ENCODE data around the gene ZBTB7C.

ZBTB7C gene

GRCh38 chr18:48308027-48308635 lies 101.1 kb downstream of the ZBTB7C start:
- no peaks in the 10 kb centered on the region for H3K9me3 ChIP-seq
- H3K4me3 ChIP-seq (ENCODE audit: low read depth in 1 of 2, low read length in 1 of 2) = no peak overlapping the region
- no peaks in the 10 kb centered on the region for H3K36me3 ChIP-seq
- no peak overlapping the region for H3K27ac ChIP-seq
- no peaks in the 10 kb centered on the region for H3K4me1 ChIP-seq (ENCODE audit: control insufficient read depth in 1 of 2, insufficient read depth in 1 of 2, low read depth in 1 of 2, low read length in 1 of 2)
- peaks cover 14% of the 10 kb centered on the region for H3K27me3 ChIP-seq
- no peak for TF ChIP-seq CTCF (IDR thresholded peaks at IDR 0.05)

- no peak for TF ChIP-seq CTCF (IDR thresholded peaks at IDR 0.05)
- Histone ChIP-seq H3K27ac (no peak overlapping the region), H3K27me3 (peaks cover 12% of the 10 kb centered on the region), H3K4me1 (ENCODE audit: control insufficient read depth in 1 of 2, insufficient read depth in 1 of 2, low read depth in 1 of 2, low read length in 1 of 2) (no peaks in the 10 kb centered on the region), H3K36me3 (no peaks in the 10 kb centered on the region), H3K9me3 (no peaks in the 10 kb centered on the region), H3K4me3 (ENCODE audit: low read depth in 1 of 2, low read length in 1 of 2) (no peak overlapping the region)
Observed at GRCh38 chr18:48306838-48307237, 102.3 kb downstream of the ZBTB7C start.

- no peaks in the 10 kb centered on the region for H3K36me3 ChIP-seq
- H3K4me3 ChIP-seq (ENCODE audit: low read depth in 1 of 2, low read length in 1 of 2) = no peak overlapping the region
- no peak overlapping the region for H3K27ac ChIP-seq
- TF ChIP-seq CTCF (IDR thresholded peaks at IDR 0.05) = no peak
- no peaks in the 10 kb centered on the region for H3K9me3 ChIP-seq
- peaks cover 7% of the 10 kb centered on the region for H3K27me3 ChIP-seq
- H3K4me1 ChIP-seq (ENCODE audit: control insufficient read depth in 1 of 2, insufficient read depth in 1 of 2, low read depth in 1 of 2, low read length in 1 of 2) = peaks cover 8% of the 10 kb centered on the region in 2 experiments
Observed at GRCh38 chr18:48304906-48305693, 104.1 kb downstream of the ZBTB7C start.

- no peak overlapping the region for H3K4me3 ChIP-seq (ENCODE audit: low read depth in 1 of 2, low read length in 1 of 2)
- no peak overlapping the region for H3K27ac ChIP-seq
- TF ChIP-seq CTCF (IDR thresholded peaks at IDR 0.05) = no peak
- H3K36me3 ChIP-seq = no peaks in the 10 kb centered on the region
- H3K4me1 ChIP-seq (ENCODE audit: control insufficient read depth in 1 of 2, insufficient read depth in 1 of 2, low read depth in 1 of 2, low read length in 1 of 2) = peaks cover 10 to 18% of the 10 kb centered on the region in 2 experiments
- peaks cover 7% of the 10 kb centered on the region for H3K27me3 ChIP-seq
- no peaks in the 10 kb centered on the region for H3K9me3 ChIP-seq
Observed at GRCh38 chr18:48303883-48304282, 105.3 kb downstream of the ZBTB7C start.

GRCh38 chr18:48302736-48303135 lies 106.4 kb downstream of the ZBTB7C start:
- no peak for TF ChIP-seq CTCF (IDR thresholded peaks at IDR 0.05)
- H3K36me3 ChIP-seq = no peaks in the 10 kb centered on the region
- peaks cover 10 to 18% of the 10 kb centered on the region in 2 experiments for H3K4me1 ChIP-seq (ENCODE audit: control insufficient read depth in 1 of 2, insufficient read depth in 1 of 2, low read depth in 1 of 2, low read length in 1 of 2)

More at GRCh38 chr18:48302736-48303135, 106.4 kb downstream of the ZBTB7C start:
- H3K27ac ChIP-seq = no peak overlapping the region
- H3K27me3 ChIP-seq = peaks cover 7% of the 10 kb centered on the region
- no peaks in the 10 kb centered on the region for H3K9me3 ChIP-seq
- no peak overlapping the region for H3K4me3 ChIP-seq (ENCODE audit: low read depth in 1 of 2, low read length in 1 of 2)

All from neutrophil (primary cell).